ENCODE data around the gene COL5A1. TPM values are rescaled to one million over a fixed set of nuclear protein-coding genes. Genes with fewer than 3 reads are reported as not detected.

COL5A1 gene
- total and polyA plus RNA-seq, 2 donors from 2014 or later: 2.4 to 23.8 TPM

DNA sequence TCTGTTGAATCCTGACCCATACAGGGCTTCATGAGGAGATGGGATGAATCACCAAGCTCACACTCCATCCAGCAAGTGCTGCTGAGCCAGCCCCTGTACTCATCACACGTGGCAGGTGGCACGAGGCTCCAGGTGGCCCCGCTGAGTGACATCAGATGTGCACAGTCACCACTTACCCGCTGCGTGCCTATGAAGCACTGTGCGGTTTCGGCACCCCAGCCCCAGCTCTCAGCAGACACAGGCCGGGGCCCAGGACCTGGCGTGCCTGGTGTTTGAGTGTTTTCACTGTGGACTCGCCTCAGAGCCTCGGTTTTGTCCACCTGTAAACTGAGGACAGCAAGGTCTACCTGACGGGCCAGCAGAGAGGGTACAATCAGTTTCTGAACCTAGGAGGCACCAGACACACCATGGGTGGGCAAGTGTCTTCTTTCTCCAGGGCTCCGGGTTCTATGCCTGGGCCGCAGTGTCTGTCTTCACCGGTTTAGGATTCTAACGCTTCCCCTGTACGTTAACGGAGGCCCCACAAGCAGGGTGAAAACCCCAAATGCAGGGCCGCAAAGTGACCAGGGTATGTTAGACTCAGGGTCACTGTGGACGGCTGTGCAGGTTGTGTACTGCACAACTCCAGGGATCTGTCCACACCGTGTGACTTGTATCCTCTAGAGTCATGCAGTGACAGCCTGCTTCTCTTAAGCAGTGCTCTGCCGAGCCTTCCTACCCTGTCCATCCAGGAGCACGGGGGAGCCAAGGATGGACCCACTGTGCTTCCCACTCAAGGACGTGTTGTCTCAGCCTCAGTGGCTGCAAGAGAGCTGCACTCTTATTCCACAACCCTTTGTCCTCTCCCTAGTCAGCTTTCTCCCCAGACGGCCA, 44.3 kb upstream of the COL5A1 start:
- H3K36me3 ChIP-seq (ENCODE audit: control insufficient read depth in 2 of 3, insufficient read depth in 3 of 3, low read length in 3 of 3): no peaks in the 10 kb centered on the region
- no peak for FAIRE-seq
- H3K9ac ChIP-seq (ENCODE audit: low read length in 3 of 3): no peak overlapping the region
- peaks cover 0 to 3% (median 1%) of the 10 kb centered on the region in 3 donors for H3K9me3 ChIP-seq (ENCODE audit: control insufficient read depth in 2 of 3, insufficient read depth in 1 of 3, low read length in 3 of 3)
- H3K27ac ChIP-seq (ENCODE audit: low read depth in 2 of 2, low read length in 2 of 2): no peak overlapping the region
- intact Hi-C loops (cut with DNase I): no loop called here
- no peaks in the 10 kb centered on the region for H3K4me1 ChIP-seq (ENCODE audit: control insufficient read depth in 2 of 3, insufficient read depth in 2 of 3, low read depth in 1 of 3, low read length in 3 of 3)
- DNase-seq: peak in 1 of 5 donors; percentile 61
- H3K4me3 ChIP-seq (ENCODE audit: low read length in 3 of 3): no peak overlapping the region
- no peaks in the 10 kb centered on the region for H3K27me3 ChIP-seq (ENCODE audit: control insufficient read depth, insufficient read depth, low read length)
- TF ChIP-seq, protein P1, sequence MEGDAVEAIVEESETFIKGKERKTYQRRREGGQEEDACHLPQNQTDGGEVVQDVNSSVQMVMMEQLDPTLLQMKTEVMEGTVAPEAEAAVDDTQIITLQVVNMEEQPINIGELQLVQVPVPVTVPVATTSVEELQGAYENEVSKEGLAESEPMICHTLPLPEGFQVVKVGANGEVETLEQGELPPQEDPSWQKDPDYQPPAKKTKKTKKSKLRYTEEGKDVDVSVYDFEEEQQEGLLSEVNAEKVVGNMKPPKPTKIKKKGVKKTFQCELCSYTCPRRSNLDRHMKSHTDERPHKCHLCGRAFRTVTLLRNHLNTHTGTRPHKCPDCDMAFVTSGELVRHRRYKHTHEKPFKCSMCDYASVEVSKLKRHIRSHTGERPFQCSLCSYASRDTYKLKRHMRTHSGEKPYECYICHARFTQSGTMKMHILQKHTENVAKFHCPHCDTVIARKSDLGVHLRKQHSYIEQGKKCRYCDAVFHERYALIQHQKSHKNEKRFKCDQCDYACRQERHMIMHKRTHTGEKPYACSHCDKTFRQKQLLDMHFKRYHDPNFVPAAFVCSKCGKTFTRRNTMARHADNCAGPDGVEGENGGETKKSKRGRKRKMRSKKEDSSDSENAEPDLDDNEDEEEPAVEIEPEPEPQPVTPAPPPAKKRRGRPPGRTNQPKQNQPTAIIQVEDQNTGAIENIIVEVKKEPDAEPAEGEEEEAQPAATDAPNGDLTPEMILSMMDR (IDR thresholded peaks at IDR 0.05; ENCODE audit: borderline replicate concordance, extremely low read depth, insufficient read depth): no peak

DNA sequence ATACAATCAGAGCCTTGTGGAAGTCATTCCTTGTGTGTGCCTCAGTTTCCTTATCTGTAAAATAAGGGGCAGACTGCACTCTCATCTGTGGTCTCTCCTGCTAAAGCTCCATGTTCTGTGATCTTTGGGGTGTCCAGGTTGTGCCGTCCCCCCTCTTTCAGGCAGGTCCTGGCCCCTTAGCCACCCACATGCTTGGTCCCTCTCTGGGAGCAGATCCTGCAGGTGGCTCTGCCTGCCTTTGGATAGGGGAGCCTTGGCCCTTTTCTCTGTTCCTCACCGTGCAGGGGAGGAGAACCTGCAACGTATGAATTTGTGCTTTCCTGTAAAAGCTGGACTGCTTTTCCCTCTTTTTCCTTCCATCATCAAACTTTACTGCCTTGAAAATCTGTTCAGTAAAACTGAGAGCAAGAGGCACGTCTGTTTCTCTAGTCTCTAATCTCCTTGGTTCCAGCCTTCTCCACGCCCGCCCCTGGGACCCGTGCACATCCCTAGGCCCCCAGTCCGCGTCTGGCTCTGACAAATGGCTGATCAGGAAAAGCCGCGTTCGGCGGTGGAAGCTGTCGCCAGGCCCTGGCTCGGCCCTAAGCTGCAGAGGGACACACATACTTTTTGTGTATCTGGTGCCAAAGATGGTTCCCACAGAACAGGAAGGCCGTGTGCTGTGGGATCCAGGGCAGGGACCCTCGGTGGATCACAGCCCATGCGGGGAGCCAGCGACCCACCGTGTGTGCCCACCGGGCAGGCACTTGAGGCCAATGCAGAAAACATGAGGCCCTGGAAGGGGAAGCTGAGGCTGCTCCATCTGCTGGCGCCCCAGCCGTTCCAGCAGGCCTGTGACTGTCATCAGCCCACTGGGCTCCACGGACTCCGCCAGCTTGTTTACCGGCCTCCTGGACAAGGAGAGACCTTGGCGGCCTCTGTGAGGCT, 43.4 kb upstream of the COL5A1 start:
- TF ChIP-seq, protein P1 (IDR thresholded peaks at IDR 0.05; ENCODE audit: borderline replicate concordance, extremely low read depth, insufficient read depth): no peak
- no peak overlapping the region for H3K9ac ChIP-seq (ENCODE audit: low read length in 3 of 3)
- H3K4me1 ChIP-seq (ENCODE audit: control insufficient read depth in 2 of 3, insufficient read depth in 2 of 3, low read depth in 1 of 3, low read length in 3 of 3): no peaks in the 10 kb centered on the region
- no peak overlapping the region for H3K27ac ChIP-seq (ENCODE audit: low read depth in 2 of 2, low read length in 2 of 2)
- no peaks in the 10 kb centered on the region for H3K27me3 ChIP-seq (ENCODE audit: control insufficient read depth, insufficient read depth, low read length)
- DNase-seq: peak; percentile 17 to 66 (median 55)
- no peaks in the 10 kb centered on the region for H3K36me3 ChIP-seq (ENCODE audit: control insufficient read depth in 2 of 3, insufficient read depth in 3 of 3, low read length in 3 of 3)
- FAIRE-seq: no peak
- intact Hi-C loops (cut with DNase I): no loop called here
- peaks cover 0 to 3% (median 1%) of the 10 kb centered on the region in 3 donors for H3K9me3 ChIP-seq (ENCODE audit: control insufficient read depth in 2 of 3, insufficient read depth in 1 of 3, low read length in 3 of 3)
- H3K4me3 ChIP-seq (ENCODE audit: low read length in 3 of 3): no peak overlapping the region

DNA sequence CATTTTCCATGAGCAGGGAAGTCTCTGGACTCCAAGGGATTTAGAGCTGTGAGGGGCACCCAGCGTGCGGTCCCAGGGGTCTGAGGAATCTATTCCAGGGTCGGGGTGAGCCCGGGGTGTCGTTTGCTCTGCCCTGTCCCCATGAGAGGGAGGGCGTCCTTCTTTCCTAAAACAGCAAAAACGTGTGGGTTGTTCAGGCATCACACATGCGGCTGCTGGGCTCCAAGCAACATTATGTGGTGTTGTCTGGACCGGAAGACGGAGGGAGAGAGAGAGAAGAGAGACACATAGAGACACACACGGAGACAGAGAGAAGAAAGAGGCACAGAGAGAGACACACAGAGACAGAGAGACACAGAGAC, 42.7 kb upstream of the COL5A1 start:
- TF ChIP-seq, protein P1 (IDR thresholded peaks at IDR 0.05; ENCODE audit: borderline replicate concordance, extremely low read depth, insufficient read depth): no peak
- no peaks in the 10 kb centered on the region for H3K4me1 ChIP-seq (ENCODE audit: control insufficient read depth in 2 of 3, insufficient read depth in 2 of 3, low read depth in 1 of 3, low read length in 3 of 3)
- intact Hi-C loops (cut with DNase I): no loop called here
- DNase-seq (peak in 2 of 5 donors; percentile 20 to 45), FAIRE-seq (no peak)
- no peaks in the 10 kb centered on the region for H3K36me3 ChIP-seq (ENCODE audit: control insufficient read depth in 2 of 3, insufficient read depth in 3 of 3, low read length in 3 of 3)
- H3K27ac ChIP-seq (ENCODE audit: low read depth in 2 of 2, low read length in 2 of 2): no peak overlapping the region
- H3K9me3 ChIP-seq (ENCODE audit: control insufficient read depth in 2 of 3, insufficient read depth in 1 of 3, low read length in 3 of 3): peaks cover 0 to 3% (median 1%) of the 10 kb centered on the region in 3 donors
- H3K9ac ChIP-seq (ENCODE audit: low read length in 3 of 3): no peak overlapping the region
- H3K27me3 ChIP-seq (ENCODE audit: control insufficient read depth, insufficient read depth, low read length): no peaks in the 10 kb centered on the region
- no peak overlapping the region for H3K4me3 ChIP-seq (ENCODE audit: low read length in 3 of 3)
